ENCODE measurements around the gene TMEM273. TPM values are rescaled to one million over a fixed set of nuclear protein-coding genes. Genes with fewer than 3 reads are reported as not detected.

Gene TMEM273
- total RNA-seq, 2 donors from 2014 or later, result 2.0 to 4.0 TPM

GRCh38 chr10:49120911-49121310 is 67.3 kb downstream of the TMEM273 start:
- Mint-ChIP-seq H3K36me3 (no peaks in the 10 kb centered on the region), H3K9me3 (peaks cover 5 to 7% of the 10 kb centered on the region in 2 donors), H3K27ac (no peak overlapping the region)
- DNase-seq (ENCODE audit: low spot score in 2 of 2) (no peak), ATAC-seq (no peak)

- H3K27ac Mint-ChIP-seq, result no peak overlapping the region
- peaks cover 5 to 7% of the 10 kb centered on the region in 2 donors for H3K9me3 Mint-ChIP-seq
- DNase-seq (ENCODE audit: low spot score in 2 of 2), result no peak
- no peaks in the 10 kb centered on the region for H3K36me3 Mint-ChIP-seq
- no peak for ATAC-seq
Measured at GRCh38 chr10:49119746-49120145, 68.4 kb downstream of the TMEM273 start.

GRCh38 chr10:49118430-49119074 is 69.6 kb downstream of the TMEM273 start:
- DNase-seq (ENCODE audit: low spot score in 2 of 2) (no peak), ATAC-seq (no peak)
- Mint-ChIP-seq H3K27ac (no peak overlapping the region), H3K9me3 (peaks cover 5 to 7% of the 10 kb centered on the region in 2 donors), H3K36me3 (no peaks in the 10 kb centered on the region)

- no peaks in the 10 kb centered on the region for H3K36me3 Mint-ChIP-seq
- peaks cover 5 to 7% of the 10 kb centered on the region in 2 donors for H3K9me3 Mint-ChIP-seq
- ATAC-seq (no peak), DNase-seq (ENCODE audit: low spot score in 2 of 2) (no peak)
- no peak overlapping the region for H3K27ac Mint-ChIP-seq
Measured at GRCh38 chr10:49117376-49118070, 70.7 kb downstream of the TMEM273 start.

- DNase-seq (ENCODE audit: low spot score in 2 of 2) (no peak), ATAC-seq (no peak)
Measured at GRCh38 chr10:49116509-49117375, 71.4 kb downstream of the TMEM273 start.

GRCh38 chr10:49115796-49116508 is 72.2 kb downstream of the TMEM273 start:
- peak; percentile 26 to 88 for ATAC-seq
- DNase-seq (ENCODE audit: low spot score in 2 of 2), result peak in 1 of 2 donors; percentile 19
- Mint-ChIP-seq H3K36me3 (no peaks in the 10 kb centered on the region), H3K27ac (no peak overlapping the region), H3K9me3 (peaks cover 0 to 1% of the 10 kb centered on the region in 2 donors)

More at GRCh38 chr10:49116509-49117375, 71.4 kb downstream of the TMEM273 start:
- Mint-ChIP-seq H3K9me3 (peaks cover 2 to 5% of the 10 kb centered on the region in 2 donors), H3K27ac (no peak overlapping the region), H3K36me3 (no peaks in the 10 kb centered on the region)

- Mint-ChIP-seq H3K9me3 (no peaks in the 10 kb centered on the region), H3K27ac (no peak within 1 kb of the TSS), H3K36me3 (no peaks in the 10 kb centered on the region)
- peak in 1 of 2 donors; percentile 54 for ATAC-seq
- peak in 1 of 2 donors; percentile 8 for DNase-seq (ENCODE audit: low spot score in 2 of 2)
Measured at GRCh38 chr10:49115015-49115795, 73.0 kb downstream of the TMEM273 start, which contains the start of gene VSTM4. Gene VSTM4 (minus strand): TSS chr10:49115522. CDS start chr10:49115485, 37 bp downstream.

- no peak for ATAC-seq
- Mint-ChIP-seq H3K9me3 (no peaks in the 10 kb centered on the region), H3K27ac (no peak overlapping the region), H3K36me3 (no peaks in the 10 kb centered on the region)
- DNase-seq (ENCODE audit: low spot score in 2 of 2), result no peak
Measured at GRCh38 chr10:49114718-49115014, 73.5 kb downstream of the TMEM273 start.

GRCh38 chr10:49113741-49114141 is 74.5 kb downstream of the TMEM273 start:
- ATAC-seq (no peak), DNase-seq (ENCODE audit: low spot score in 2 of 2) (no peak)
- no peaks in the 10 kb centered on the region for H3K9me3 Mint-ChIP-seq
- H3K36me3 Mint-ChIP-seq, result no peaks in the 10 kb centered on the region
- H3K27ac Mint-ChIP-seq, result no peak overlapping the region

- DNase-seq (ENCODE audit: low spot score in 2 of 2), result no peak
- no peak overlapping the region for H3K27ac Mint-ChIP-seq
- H3K9me3 Mint-ChIP-seq, result no peaks in the 10 kb centered on the region
Measured at GRCh38 chr10:49112851-49113250, 75.3 kb downstream of the TMEM273 start.

GRCh38 chr10:49112098-49112497 is 76.1 kb downstream of the TMEM273 start:
- Mint-ChIP-seq H3K27ac (no peak overlapping the region), H3K36me3 (no peaks in the 10 kb centered on the region), H3K9me3 (no peaks in the 10 kb centered on the region)
- DNase-seq (ENCODE audit: low spot score in 2 of 2), result no peak
- ATAC-seq, result no peak

More at GRCh38 chr10:49112851-49113250, 75.3 kb downstream of the TMEM273 start:
- ATAC-seq, result no peak
- no peaks in the 10 kb centered on the region for H3K36me3 Mint-ChIP-seq

GRCh38 chr10:49111320-49111698 is 76.9 kb downstream of the TMEM273 start:
- ATAC-seq (no peak), DNase-seq (ENCODE audit: low spot score in 2 of 2) (no peak)
- Mint-ChIP-seq H3K36me3 (no peaks in the 10 kb centered on the region), H3K9me3 (no peaks in the 10 kb centered on the region), H3K27ac (no peak overlapping the region)

- Mint-ChIP-seq H3K9me3 (no peaks in the 10 kb centered on the region), H3K27ac (no peak overlapping the region), H3K36me3 (no peaks in the 10 kb centered on the region)
- ATAC-seq (no peak), DNase-seq (ENCODE audit: low spot score in 2 of 2) (no peak)
Measured at GRCh38 chr10:49110684-49111319, 77.4 kb downstream of the TMEM273 start.

GRCh38 chr10:49109669-49110340 is 78.4 kb downstream of the TMEM273 start:
- ATAC-seq, result no peak
- DNase-seq (ENCODE audit: low spot score in 2 of 2), result no peak
- Mint-ChIP-seq H3K27ac (no peak overlapping the region), H3K9me3 (peaks cover 0 to 6% of the 10 kb centered on the region in 2 donors), H3K36me3 (no peaks in the 10 kb centered on the region)

GRCh38 chr10:49108656-49109055 is 79.5 kb downstream of the TMEM273 start:
- Mint-ChIP-seq H3K36me3 (no peaks in the 10 kb centered on the region), H3K9me3 (peaks cover 0 to 10% of the 10 kb centered on the region in 2 donors), H3K27ac (no peak overlapping the region)
- ATAC-seq (no peak), DNase-seq (ENCODE audit: low spot score in 2 of 2) (no peak)
